Mesenchymal stem cell (in vitro differentiated cells and primary cell): Measurements from ENCODE around the gene ST8SIA6.
"Not testable (repeated sequence)": the region's sequence is repeated elsewhere in the genome, so short reads cannot be mapped to it uniquely, and the experiment has no call there.

ENCODE experiments used
- DNase-seq: peaks from one replicate; pipeline ENCODE4 v3.0.0-alpha.2; 2013
- H2AFZ ChIP-seq: one replicate; pipeline ENCODE4 v1.6.1; 2013; ENCODE audit warnings: low read depth, mild to moderate bottlenecking, control low read depth, inconsistent platforms, low read length, moderate library complexity
- H2AK5ac ChIP-seq: 2 replicates; pipeline ENCODE4 v1.6.1; 2013; ENCODE audit warnings: low read length, moderate library complexity, mild to moderate bottlenecking, inconsistent platforms; ENCODE audit not compliant: severe bottlenecking
- H2BK120ac ChIP-seq: one replicate; pipeline ENCODE4 v1.6.1; 2013; ENCODE audit warnings: low read depth, mild to moderate bottlenecking, inconsistent platforms, low read length, moderate library complexity
- H2BK12ac ChIP-seq, 2 experiments: one replicate each; pipeline ENCODE4 v1.6.1; 2013; ENCODE audit warnings: inconsistent platforms in 2 of 2, low read length in 2 of 2, mild to moderate bottlenecking in 2 of 2, moderate library complexity in 2 of 2, control low read depth in 1 of 2
- H2BK15ac ChIP-seq: one replicate; pipeline ENCODE4 v1.6.1; 2013; ENCODE audit warnings: mild to moderate bottlenecking, low read depth, inconsistent platforms; ENCODE audit not compliant: poor library complexity, severe bottlenecking
- H2BK5ac ChIP-seq: 2 replicates; pipeline ENCODE4 v1.6.1; 2013; ENCODE audit warnings: low read depth, mild to moderate bottlenecking, low read length, control low read depth, inconsistent platforms; ENCODE audit not compliant: poor library complexity, severe bottlenecking
- H3K14ac ChIP-seq, 2 experiments: one replicate each; pipeline ENCODE4 v1.6.1; 2013; ENCODE audit warnings: inconsistent platforms in 2 of 2, low read length in 2 of 2, control low read depth in 1 of 2, mild to moderate bottlenecking in 1 of 2, moderate library complexity in 1 of 2
- H3K18ac ChIP-seq, 2 experiments: one replicate each; pipeline ENCODE4 v1.6.1; 2013; ENCODE audit warnings: inconsistent platforms in 2 of 2, low read length in 2 of 2, control low read depth in 1 of 2, low read depth in 1 of 2, mild to moderate bottlenecking in 1 of 2
- H3K23ac ChIP-seq, 2 experiments: one replicate each; pipeline ENCODE4 v1.6.1; 2013; ENCODE audit warnings: inconsistent platforms in 2 of 2, low read length in 2 of 2, mild to moderate bottlenecking in 2 of 2, moderate library complexity in 2 of 2, control low read depth in 1 of 2
- H3K27ac ChIP-seq: 2 replicates; pipeline ENCODE4 v1.5.1; 2013; ENCODE audit warnings: mild to moderate bottlenecking, moderate library complexity, low read length, control low read depth, inconsistent platforms; ENCODE audit not compliant: poor library complexity, severe bottlenecking
- H3K27me3 ChIP-seq, 2 experiments: 2 replicates each; pipeline versions ENCODE4 v1.6.1 to v1.7.0; 2013; ENCODE audit warnings: low read length in 2 of 2, mild to moderate bottlenecking in 2 of 2, moderate library complexity in 2 of 2, control low read depth in 1 of 2, inconsistent platforms in 1 of 2; ENCODE audit not compliant: control insufficient read depth in 1 of 2, insufficient read depth in 1 of 2
- H3K36me3 ChIP-seq, 2 experiments: 2 replicates each; pipeline versions ENCODE4 v1.6.1 to v1.7.0; 2013; ENCODE audit warnings: low read length in 2 of 2, control low read depth in 1 of 2, inconsistent platforms in 1 of 2, low read depth in 1 of 2, mild to moderate bottlenecking in 1 of 2; ENCODE audit not compliant: insufficient read depth in 2 of 2, control insufficient read depth in 1 of 2
- H3K4ac ChIP-seq, 2 experiments: one replicate each; pipeline ENCODE4 v1.6.1; 2013; ENCODE audit warnings: inconsistent platforms in 2 of 2, low read length in 2 of 2, mild to moderate bottlenecking in 2 of 2, moderate library complexity in 2 of 2, control low read depth in 1 of 2, low read depth in 1 of 2
- H3K4me1 ChIP-seq: 2 replicates; pipeline ENCODE4 v1.6.1; 2013; ENCODE audit warnings: low read depth, low read length, control low read depth; ENCODE audit not compliant: control insufficient read depth, insufficient read depth
- H3K4me2 ChIP-seq: 2 replicates; pipeline ENCODE4 v1.6.1; 2013; ENCODE audit warnings: low read length, mild to moderate bottlenecking, inconsistent platforms; ENCODE audit not compliant: poor library complexity, severe bottlenecking
- H3K4me3 ChIP-seq, 2 experiments: 2 replicates each; pipeline versions ENCODE4 v1.5.1 to v1.7.0; 2013; ENCODE audit warnings: low read length in 2 of 2, mild to moderate bottlenecking in 2 of 2, control low read depth in 1 of 2, low read depth in 1 of 2; ENCODE audit not compliant: insufficient read depth in 1 of 2
- H3K79me1 ChIP-seq: replicated peaks from 2 replicates; pipeline ENCODE4 v1.6.1; 2013; ENCODE audit warnings: mild to moderate bottlenecking, control low read depth, low read length, inconsistent platforms; ENCODE audit not compliant: poor library complexity, severe bottlenecking
- H3K9ac ChIP-seq: 2 replicates; pipeline ENCODE4 v1.7.0; 2013; ENCODE audit warnings: mild to moderate bottlenecking, low read length, moderate library complexity
- H3K9me3 ChIP-seq: 2 replicates; pipeline ENCODE4 v1.7.0; 2013; ENCODE audit warnings: mild to moderate bottlenecking, low read length; ENCODE audit not compliant: control insufficient read depth
- H4K8ac ChIP-seq: one replicate; pipeline ENCODE4 v1.6.1; 2013; ENCODE audit warnings: inconsistent platforms, mild to moderate bottlenecking, low read length, moderate library complexity
- H4K91ac ChIP-seq: one replicate; pipeline ENCODE4 v1.6.1; 2013; ENCODE audit warnings: mild to moderate bottlenecking, low read length, inconsistent platforms
- WGBS: methylation state at CpG from one replicate; pipeline ENCODE4 v1.1.7; 2013; ENCODE audit warnings: mixed read lengths; 5-methylcytosine and 5-hydroxymethylcytosine counted together

ST8SIA6 gene

GRCh38 chr10:17407047-17407446 lies 47.3 kb downstream of the ST8SIA6 start:
- Histone ChIP-seq H2BK15ac (no peak overlapping the region), H3K4me1 (no peaks in the 10 kb centered on the region), H2AK5ac (no peak overlapping the region), H2AFZ (no peak overlapping the region), H3K27me3 (peaks cover 0 to 2% of the 10 kb centered on the region in 2 experiments), H3K9me3 (no peaks in the 10 kb centered on the region), H4K91ac (no peak overlapping the region), H3K4me3 (no peak overlapping the region), H3K4me2 (no peak overlapping the region), H3K36me3 (no peaks in the 10 kb centered on the region), H3K4ac (no peak overlapping the region), H3K18ac (no peak overlapping the region), H3K9ac (no peak overlapping the region), H3K14ac (no peak overlapping the region), H3K23ac (no peak overlapping the region), H3K27ac (no peak overlapping the region), H3K79me1 (no peaks in the 10 kb centered on the region), H4K8ac (no peak overlapping the region), H2BK120ac (no peak overlapping the region), H2BK12ac (no peak overlapping the region), H2BK5ac (no peak overlapping the region)
- 80% methylated on average over 5 of the region's 5 CpGs for whole genome bisulfite sequencing
- no peak for DNase-seq

GRCh38 chr10:17406036-17406834 lies 48.2 kb downstream of the ST8SIA6 start:
- Histone ChIP-seq H3K23ac (no peak overlapping the region), H2AFZ (no peak overlapping the region), H3K36me3 (no peaks in the 10 kb centered on the region), H2BK5ac (no peak overlapping the region), H3K4me3 (no peak overlapping the region), H3K4me1 (no peaks in the 10 kb centered on the region), H2BK120ac (no peak overlapping the region), H3K9me3 (no peaks in the 10 kb centered on the region), H3K14ac (no peak overlapping the region), H3K27ac (no peak overlapping the region), H4K8ac (no peak overlapping the region), H3K27me3 (peaks cover 0 to 2% of the 10 kb centered on the region in 2 experiments), H3K79me1 (no peaks in the 10 kb centered on the region), H4K91ac (no peak overlapping the region), H3K9ac (no peak overlapping the region), H3K18ac (no peak overlapping the region), H3K4me2 (no peak overlapping the region), H2BK15ac (no peak overlapping the region), H3K4ac (no peak overlapping the region), H2BK12ac (no peak overlapping the region), H2AK5ac (no peak overlapping the region)
- DNase-seq: no peak
- WGBS: 66% methylated on average over 4 of the region's 7 CpGs

DNA sequence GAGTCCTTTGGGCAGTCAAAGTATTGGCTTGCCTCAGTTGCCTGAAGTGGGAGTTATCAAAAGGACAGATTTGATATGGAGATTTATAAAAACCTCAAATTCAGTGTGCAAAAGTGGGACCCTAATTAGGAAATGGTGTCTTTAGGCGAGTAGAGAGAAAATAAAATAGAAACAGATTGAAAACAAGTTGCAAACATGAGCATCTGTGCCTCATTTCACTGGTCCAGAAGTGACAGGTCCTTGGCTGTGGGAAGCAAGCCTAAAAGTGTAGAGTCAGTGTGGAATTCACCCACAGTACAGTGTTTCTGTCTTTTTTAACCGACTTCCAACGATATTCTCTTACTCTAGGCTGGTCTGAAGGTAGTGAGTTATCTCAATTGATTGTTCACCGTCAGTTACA lies 51.2 kb downstream of the ST8SIA6 start:
- WGBS: 94% methylated on average over 2 of the region's 4 CpGs
- Histone ChIP-seq H4K8ac (no peak overlapping the region), H3K36me3 (no peaks in the 10 kb centered on the region)

GRCh38 chr10:17402040-17402439 lies 52.4 kb downstream of the ST8SIA6 start:
- H3K27ac ChIP-seq, H2BK5ac ChIP-seq, H3K36me3 ChIP-seq, H2AFZ ChIP-seq, H3K4ac ChIP-seq, DNase-seq, H3K4me2 ChIP-seq, H3K14ac ChIP-seq, H2BK15ac ChIP-seq, H2BK12ac ChIP-seq, H3K79me1 ChIP-seq, H3K4me1 ChIP-seq, H4K8ac ChIP-seq, H3K9ac ChIP-seq, H3K18ac ChIP-seq, H4K91ac ChIP-seq, H2BK120ac ChIP-seq, H2AK5ac ChIP-seq, H3K23ac ChIP-seq, H3K9me3 ChIP-seq, H3K4me3 ChIP-seq: not testable (repeated sequence)
- peaks cover 4 to 15% of the 10 kb centered on the region in 2 experiments for H3K27me3 ChIP-seq
- no CpG with 5 or more reads among the region's 2 CpGs for WGBS

More for the DNA sequence above, 51.2 kb downstream of the ST8SIA6 start:
- Histone ChIP-seq H2BK12ac (no peak overlapping the region), H2AFZ (no peak overlapping the region), H3K23ac (no peak overlapping the region), H3K9me3 (no peaks in the 10 kb centered on the region), H3K4me2 (no peak overlapping the region), H2BK15ac (no peak overlapping the region), H3K27ac (no peak overlapping the region), H3K4ac (no peak overlapping the region), H4K91ac (no peak overlapping the region), H3K79me1 (no peaks in the 10 kb centered on the region), H3K14ac (no peak overlapping the region), H3K27me3 (peaks cover 4 to 13% of the 10 kb centered on the region in 2 experiments), H2AK5ac (no peak overlapping the region), H3K18ac (no peak overlapping the region), H3K4me3 (no peak overlapping the region), H2BK120ac (no peak overlapping the region), H3K4me1 (no peaks in the 10 kb centered on the region), H3K9ac (no peak overlapping the region), H2BK5ac (no peak overlapping the region)
- no peak for DNase-seq
